HEK293 (cell line): Measurements from ENCODE around the gene SORT1.

ENCODE experiments used
- CTCF ChIP-seq: fragments of 450-650 bp; formaldehyde crosslinking; IDR thresholded peaks from 2 replicates; pipeline ENCODE4 v1.5.1; 2016; ENCODE audit warnings: missing biosample characterization, missing genetic modification characterization
- KLF10 ChIP-seq: fragments of 450-650 bp; IDR thresholded peaks from 2 replicates; pipeline ENCODE4 v1.5.1; 2018; ENCODE audit warnings: missing biosample characterization, mild to moderate bottlenecking, missing genetic modification characterization
- MZF1 ChIP-seq: fragments of 450-650 bp; formaldehyde crosslinking; IDR thresholded peaks from 2 replicates; pipeline ENCODE4 v1.5.1; 2017; ENCODE audit warnings: missing biosample characterization, missing genetic modification characterization, borderline replicate concordance
- ZNF654 ChIP-seq: fragments of 450-650 bp; formaldehyde crosslinking; IDR thresholded peaks from 2 replicates; pipeline ENCODE4 v1.5.1; 2016; ENCODE audit warnings: low read depth, missing biosample characterization, missing genetic modification characterization

GRCh38 chr1:109365642-109366204 is 32.0 kb downstream of the SORT1 start:
- no peak for TF ChIP-seq KLF10 (tag by site-specific recombination)
- no peak for TF ChIP-seq CTCF (tag by site-specific recombination)
- TF ChIP-seq ZNF654 (tag by site-specific recombination), result no peak
- TF ChIP-seq MZF1 (tag by site-specific recombination), result no peak
